D721Med (cell line): Measurements from ENCODE around the gene SLC35B1.

Experiments
- DNase-seq: peaks from one replicate; pipeline ENCODE4 v3.0.0; 2011; ENCODE audit warnings: low spot score; ENCODE audit not compliant: insufficient read length
- FAIRE-seq: peaks from 2 replicates; lab custom pipeline; 2011; peaks lifted over from hg19 to GRCh38; lab: Jason Lieb, UNC
- TF ChIP-seq, protein P1 (sequence below): IDR thresholded peaks from 2 replicates; pipeline ENCODE4 v1.5.1; 2012; ENCODE audit warnings: mild to moderate bottlenecking, control low read depth; ENCODE audit not compliant: insufficient read depth; ENCODE audit errors: missing control alignments

The SLC35B1 gene

DNA sequence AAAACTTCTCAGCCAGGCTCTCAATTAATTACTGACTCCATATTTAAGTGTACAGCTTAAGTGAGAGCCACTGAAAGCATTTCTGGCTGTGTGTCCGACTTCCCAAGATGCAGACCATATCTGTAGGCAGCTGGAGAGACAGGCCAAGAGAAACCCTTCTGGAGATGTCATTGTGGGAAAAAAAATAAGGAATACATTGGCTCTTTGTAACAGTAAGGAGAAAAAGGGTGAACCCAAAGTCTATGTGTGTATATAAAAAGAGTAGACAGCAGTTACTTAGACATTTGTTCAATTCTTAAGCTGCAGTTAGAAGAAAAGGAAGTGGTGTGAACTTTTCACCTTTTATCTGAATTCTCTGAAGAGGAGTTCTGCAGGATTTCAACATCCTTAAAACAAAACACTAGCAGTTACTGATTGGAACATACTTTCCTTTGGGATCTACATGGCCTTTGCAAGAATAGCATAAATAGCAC lies 34.4 kb upstream of the SLC35B1 start:
- FAIRE-seq (no peak), DNase-seq (no peak)
- TF ChIP-seq, protein P1, sequence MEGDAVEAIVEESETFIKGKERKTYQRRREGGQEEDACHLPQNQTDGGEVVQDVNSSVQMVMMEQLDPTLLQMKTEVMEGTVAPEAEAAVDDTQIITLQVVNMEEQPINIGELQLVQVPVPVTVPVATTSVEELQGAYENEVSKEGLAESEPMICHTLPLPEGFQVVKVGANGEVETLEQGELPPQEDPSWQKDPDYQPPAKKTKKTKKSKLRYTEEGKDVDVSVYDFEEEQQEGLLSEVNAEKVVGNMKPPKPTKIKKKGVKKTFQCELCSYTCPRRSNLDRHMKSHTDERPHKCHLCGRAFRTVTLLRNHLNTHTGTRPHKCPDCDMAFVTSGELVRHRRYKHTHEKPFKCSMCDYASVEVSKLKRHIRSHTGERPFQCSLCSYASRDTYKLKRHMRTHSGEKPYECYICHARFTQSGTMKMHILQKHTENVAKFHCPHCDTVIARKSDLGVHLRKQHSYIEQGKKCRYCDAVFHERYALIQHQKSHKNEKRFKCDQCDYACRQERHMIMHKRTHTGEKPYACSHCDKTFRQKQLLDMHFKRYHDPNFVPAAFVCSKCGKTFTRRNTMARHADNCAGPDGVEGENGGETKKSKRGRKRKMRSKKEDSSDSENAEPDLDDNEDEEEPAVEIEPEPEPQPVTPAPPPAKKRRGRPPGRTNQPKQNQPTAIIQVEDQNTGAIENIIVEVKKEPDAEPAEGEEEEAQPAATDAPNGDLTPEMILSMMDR: no peak

DNA sequence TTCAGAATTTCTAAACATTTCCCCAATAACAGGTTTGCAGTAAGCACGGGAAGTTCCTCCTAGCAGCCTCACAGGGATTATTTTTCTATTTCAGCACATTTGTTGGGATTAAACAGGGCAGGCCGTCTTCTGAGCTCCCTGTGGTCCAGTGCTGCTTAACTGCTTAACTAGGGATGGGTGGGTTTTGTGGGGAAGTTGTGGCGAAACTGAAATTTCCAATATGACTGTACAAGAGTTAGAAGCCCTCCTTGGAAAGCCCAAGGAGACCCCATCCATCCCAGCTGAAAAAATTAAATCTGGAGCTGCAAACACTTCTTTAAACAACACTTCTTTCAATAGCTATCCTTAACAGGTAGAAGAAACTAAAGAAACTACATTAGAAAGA lies 33.9 kb upstream of the SLC35B1 start:
- FAIRE-seq: no peak
- no peak for DNase-seq
- TF ChIP-seq, protein P1: no peak

DNA sequence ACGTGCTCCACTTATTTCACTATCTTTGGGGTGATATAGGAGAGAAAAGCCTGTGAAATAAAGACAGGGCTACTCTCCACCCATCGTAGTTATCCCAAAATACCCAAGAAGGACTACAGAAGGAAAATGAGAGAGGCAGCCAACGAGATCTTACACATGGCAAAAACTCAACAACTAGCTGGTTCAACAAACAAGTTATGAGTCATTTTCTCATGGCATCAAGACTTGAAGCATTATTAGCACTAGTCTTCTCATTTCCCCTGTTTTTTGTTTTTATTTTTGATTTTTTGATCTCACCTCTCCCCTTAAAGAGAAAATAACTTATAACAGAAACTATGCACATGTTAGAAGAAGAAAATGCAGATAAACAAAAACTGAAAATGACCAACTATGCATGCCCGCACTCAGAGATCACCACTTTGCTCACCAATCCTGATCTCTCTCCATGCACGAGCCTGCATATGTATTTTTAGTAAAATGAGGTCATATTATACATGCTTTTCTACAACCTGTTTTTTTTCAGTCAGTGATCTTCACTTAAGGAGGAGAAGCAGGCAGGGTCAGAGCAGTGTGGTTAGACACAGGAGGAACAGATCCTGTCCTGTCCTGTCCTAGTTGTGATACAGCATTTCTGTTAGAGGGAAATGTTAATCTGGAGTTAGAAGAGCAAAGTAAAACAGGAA lies 33.4 kb upstream of the SLC35B1 start:
- DNase-seq: no peak

DNA sequence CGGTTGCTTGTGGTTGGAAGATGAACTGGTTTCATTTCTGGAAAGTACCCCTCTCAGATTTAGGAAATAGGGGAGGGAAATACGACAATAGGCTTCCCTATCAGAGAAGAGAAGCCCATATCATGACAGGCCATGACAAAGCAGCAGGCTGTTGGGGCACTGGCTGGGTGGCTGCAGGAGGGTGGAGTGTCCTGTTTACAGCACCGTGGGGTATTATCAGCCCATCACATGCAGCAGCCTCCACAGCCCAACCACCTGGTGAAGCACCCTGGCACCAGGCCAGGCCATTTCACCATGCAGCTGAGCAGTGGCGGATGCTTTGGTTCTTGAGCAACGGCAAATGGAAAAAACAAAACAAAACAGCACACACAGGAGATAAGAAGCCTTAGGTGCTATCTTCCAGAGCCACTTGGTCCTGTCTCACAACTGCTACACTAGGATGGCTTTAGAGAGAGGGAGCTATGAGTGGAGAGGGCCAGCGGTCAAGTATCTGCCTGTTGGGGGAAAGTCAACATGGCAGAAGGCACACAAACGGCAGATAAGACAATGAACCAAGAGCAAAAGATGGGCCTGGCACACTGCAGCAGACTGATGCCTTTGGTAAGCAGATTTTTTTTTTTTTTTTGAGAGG lies 32.0 kb upstream of the SLC35B1 start:
- TF ChIP-seq, protein P1: no peak
- FAIRE-seq: no peak
- no peak for DNase-seq

More for the DNA sequence above, 33.4 kb upstream of the SLC35B1 start:
- no peak for FAIRE-seq
- TF ChIP-seq, protein P1: no peak

DNA sequence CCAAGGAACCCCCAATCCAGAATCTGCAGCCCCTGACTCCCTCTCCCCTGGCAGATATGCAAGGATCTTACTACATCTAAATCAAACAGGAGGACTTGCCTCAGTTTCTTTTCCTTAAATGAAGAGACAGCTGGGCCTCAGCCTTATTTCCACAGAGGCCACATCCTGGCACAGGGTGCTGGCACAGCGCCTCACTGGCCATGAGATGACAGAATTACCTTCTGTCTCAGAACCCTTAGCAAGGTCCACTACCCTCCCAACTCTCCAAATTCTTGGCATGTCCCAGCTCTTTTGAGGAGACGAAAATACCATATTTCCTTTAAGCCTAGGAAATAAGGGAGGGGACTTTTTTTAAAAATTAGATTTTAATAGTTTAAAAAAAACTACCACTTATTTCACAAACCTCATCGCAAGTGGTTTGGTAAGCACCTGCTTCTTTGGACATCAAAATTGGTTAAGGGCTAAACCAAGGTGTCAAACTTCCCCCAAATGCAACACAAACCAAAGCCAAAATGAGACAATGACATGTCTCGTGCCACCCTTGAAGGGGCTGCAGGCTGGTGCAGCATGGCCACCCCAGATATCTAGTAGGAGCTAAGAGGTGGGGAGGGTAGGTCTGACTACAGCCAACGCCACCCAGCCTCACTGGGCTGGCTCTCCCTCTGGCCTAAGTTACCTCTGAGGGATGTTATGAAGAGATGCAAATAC lies 30.8 kb upstream of the SLC35B1 start:
- FAIRE-seq (no peak), DNase-seq (no peak)
- TF ChIP-seq, protein P1: no peak

DNA sequence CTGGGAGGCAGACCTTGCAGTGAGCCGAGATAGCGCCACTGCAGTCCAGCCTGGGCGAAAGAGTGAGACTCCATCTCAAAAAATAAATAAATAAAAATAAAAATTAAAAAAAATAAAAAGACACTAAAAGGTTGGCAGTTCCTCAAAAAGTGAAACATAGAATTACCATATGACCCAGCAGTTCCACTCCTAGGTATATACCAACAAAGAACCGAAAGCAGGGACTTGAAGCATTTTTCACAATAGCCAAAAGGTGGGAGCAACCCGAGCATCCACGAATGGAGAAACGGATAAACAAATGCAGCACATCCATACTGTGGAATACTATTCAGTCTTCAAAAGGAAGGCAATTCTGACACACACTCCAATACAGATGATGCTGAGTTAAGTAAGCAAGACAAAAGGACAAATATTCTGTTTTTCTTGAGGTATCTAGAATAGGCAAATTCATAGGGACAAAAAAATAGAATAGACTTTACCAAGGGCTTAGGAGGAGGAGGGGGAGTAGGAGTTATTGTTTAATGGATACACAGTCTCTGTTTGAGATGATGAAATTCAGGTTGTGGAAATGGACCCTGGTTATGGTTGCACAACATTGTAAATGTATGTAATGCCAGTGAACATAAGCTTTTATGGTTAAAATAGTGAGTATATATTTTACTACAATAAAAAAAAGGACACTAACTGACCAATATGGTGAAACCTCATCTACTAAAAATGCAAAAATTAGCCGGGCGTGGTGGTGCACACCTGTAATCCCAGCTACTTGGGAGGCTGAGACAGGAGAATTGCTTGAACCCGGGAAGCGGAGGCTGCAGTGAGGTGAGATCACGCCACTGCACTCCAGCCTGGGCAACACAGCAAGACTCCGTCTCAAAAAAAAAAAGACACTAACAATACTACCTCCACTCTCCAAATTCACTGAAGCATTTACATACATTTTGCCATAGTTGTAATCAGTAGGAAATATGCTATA lies 27.0 kb upstream of the SLC35B1 start:
- TF ChIP-seq, protein P1: no peak
- FAIRE-seq (no peak), DNase-seq (no peak)
